Measurements from ENCODE around the gene PSMD8. TPM values are rescaled to one million over a fixed set of nuclear protein-coding genes. Genes with fewer than 3 reads are reported as not detected.
"Not testable (repeated sequence)": the region's sequence is repeated elsewhere in the genome, so short reads cannot be mapped to it uniquely, and the experiment has no call there.

Gene PSMD8
- total RNA-seq, 2 donors from 2014 or later, result 189 to 203 TPM

DNA sequence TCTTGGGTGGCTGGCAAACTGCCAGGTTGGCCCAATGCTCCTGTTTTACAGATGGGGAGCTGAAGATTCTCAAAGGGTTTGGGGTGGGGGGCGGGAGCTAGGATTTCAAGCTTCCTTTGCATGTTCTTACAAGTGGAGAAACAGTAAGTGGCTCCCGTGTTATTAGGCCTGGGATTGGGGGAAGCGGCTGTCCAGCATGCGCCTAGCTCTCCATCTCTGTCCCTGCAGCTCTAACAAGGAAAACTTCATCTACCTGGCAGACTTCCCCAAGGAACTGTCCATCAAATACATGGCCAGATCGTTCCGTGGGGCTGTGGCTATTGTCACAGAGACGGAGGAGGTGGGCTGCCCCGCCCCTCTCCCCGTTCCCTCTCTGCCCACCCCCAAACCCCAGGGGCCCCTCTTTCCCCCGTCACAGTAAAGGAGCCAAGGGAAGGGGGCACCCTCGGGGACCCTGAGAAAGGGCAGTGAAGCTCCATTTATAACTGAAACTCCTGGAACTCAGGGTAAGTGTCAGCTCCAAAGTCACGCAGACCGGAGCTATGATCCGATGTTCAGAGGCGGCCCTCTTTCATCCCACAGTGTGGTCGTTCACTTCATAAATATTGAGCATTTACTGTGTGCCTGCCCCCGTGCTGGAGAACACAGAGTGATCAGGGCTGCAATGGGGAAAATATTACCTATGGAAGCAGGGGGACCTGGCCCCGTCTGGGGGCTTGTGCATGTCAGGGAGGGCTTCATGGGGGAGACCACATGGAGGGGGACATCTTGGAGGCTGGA lies 14.9 kb upstream of the PSMD8 start:
- no peak overlapping the region for H3K27ac Mint-ChIP-seq
- H3K36me3 Mint-ChIP-seq, result no peaks in the 10 kb centered on the region
- DNase-seq (ENCODE audit: low spot score in 2 of 2), result no peak

GRCh38 chr19:38360351-38360750 lies 14.0 kb upstream of the PSMD8 start:
- Mint-ChIP-seq H3K36me3 (no peaks in the 10 kb centered on the region), H3K27ac (no peak overlapping the region), H3K9me3 (no peaks in the 10 kb centered on the region)
- DNase-seq (ENCODE audit: low spot score in 2 of 2) (no peak), ATAC-seq (no peak)

More for the DNA sequence above, 14.9 kb upstream of the PSMD8 start:
- H3K9me3 Mint-ChIP-seq, result no peaks in the 10 kb centered on the region
- ATAC-seq, result no peak

- DNase-seq (ENCODE audit: low spot score in 2 of 2), result no peak
- Mint-ChIP-seq H3K9me3 (no peaks in the 10 kb centered on the region), H3K36me3 (no peaks in the 10 kb centered on the region), H3K27ac (no peak overlapping the region)
- no peak for ATAC-seq
Measured at GRCh38 chr19:38360839-38361631, 13.3 kb upstream of the PSMD8 start.

DNA sequence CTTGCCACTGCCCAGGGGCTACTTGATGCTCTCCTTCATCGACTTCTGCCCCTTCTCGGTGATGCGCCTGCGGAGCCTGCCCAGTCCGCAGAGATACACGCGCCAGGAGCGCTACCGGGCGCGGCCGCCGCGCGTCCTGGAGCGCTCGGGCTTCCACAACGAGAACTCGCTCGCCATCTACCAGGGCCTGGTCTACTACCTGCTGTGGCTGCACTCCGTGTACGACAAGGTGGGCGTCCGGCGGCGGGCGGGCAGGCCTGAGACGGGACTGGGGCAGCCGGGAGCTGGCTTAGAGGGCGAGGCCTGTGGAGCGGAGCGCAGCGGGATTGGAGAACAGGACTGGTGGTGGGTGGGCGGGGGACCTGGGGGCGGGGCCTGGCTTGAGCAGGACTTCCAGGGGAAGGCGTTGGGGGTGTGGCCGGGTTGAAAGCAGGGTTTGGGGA lies 12.7 kb upstream of the PSMD8 start:
- H3K27ac Mint-ChIP-seq, result no peak overlapping the region

GRCh38 chr19:38362076-38362945 lies 12.1 kb upstream of the PSMD8 start:
- Mint-ChIP-seq H3K27ac (peak overlapping the region in 1 of 2 donors; percentile 77), H3K9me3 (no peaks in the 10 kb centered on the region), H3K36me3 (no peaks in the 10 kb centered on the region)
- peak; percentile 71 to 82 for ATAC-seq
- DNase-seq (ENCODE audit: low spot score in 2 of 2), result peak; percentile 64 to 90

More for the DNA sequence above, 12.7 kb upstream of the PSMD8 start:
- ATAC-seq (peak; percentile 76 to 82), DNase-seq (ENCODE audit: low spot score in 2 of 2) (peak; percentile 63 to 78)
- H3K9me3 Mint-ChIP-seq, result no peaks in the 10 kb centered on the region
- no peaks in the 10 kb centered on the region for H3K36me3 Mint-ChIP-seq

DNA sequence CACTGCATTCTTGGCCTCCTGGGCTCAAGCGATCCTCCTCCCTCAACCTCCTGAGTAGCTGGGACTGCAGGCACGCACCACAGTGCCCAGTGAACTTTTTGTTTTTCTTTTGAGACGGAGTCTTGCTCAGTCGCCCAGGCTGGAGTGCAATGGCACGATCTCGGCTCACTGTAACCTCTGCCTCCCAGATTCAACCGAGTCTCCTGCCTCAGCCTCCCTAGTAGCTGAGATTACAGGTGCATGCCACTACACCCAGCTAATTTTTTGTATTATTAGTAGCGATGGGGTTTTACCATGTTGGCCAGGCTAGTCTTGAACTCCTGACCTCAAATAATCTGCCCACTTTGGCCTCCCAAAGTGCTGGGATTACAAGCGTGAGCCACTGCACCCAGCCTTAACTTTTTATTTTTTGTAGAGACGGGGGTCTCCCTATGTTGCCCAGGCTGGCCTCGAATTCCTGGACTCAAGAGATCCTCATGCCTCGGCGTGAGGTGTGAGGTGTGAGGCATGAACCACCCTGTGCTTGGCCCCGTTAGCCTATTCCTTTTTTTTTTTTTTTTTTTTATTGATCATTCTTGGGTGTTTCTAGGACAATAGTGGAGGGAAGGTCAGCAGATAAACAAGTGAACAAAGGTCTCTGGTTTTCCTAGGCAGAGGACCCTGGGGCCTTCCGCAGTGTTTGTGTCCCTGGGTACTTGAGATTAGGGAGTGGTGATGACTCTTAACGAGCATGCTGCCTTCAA lies 11.3 kb upstream of the PSMD8 start:
- H3K36me3 Mint-ChIP-seq; H3K9me3 Mint-ChIP-seq; ATAC-seq; H3K27ac Mint-ChIP-seq; DNase-seq (ENCODE audit: low spot score in 2 of 2): not testable (repeated sequence)

DNA sequence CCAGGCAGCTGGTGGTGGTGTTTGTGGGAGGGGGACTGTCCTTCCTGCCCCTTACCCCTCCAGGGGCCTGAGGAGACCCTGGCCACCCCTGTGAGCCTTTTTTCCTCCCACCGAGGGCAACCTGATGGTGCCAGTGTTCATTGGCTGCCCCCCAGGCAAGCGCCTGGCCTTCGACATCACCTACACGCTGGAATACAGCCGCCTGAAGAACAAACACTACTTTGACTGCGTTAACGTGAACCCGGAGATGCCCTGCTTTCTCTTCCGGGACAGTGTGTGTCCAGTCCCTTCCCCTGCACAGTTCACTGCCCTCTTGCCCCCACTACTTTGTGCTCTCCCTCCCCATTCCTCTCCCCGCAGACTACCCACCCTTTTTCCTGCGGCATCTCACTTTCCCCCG lies 7.3 kb upstream of the PSMD8 start:
- DNase-seq (ENCODE audit: low spot score in 2 of 2) (no peak), ATAC-seq (no peak)
- H3K27ac Mint-ChIP-seq, result no peak overlapping the region
- H3K36me3 Mint-ChIP-seq, result no peaks in the 10 kb centered on the region
- H3K9me3 Mint-ChIP-seq, result no peaks in the 10 kb centered on the region

- ATAC-seq, result no peak
- Mint-ChIP-seq H3K9me3 (no peaks in the 10 kb centered on the region), H3K36me3 (peaks cover 2% of the 10 kb centered on the region in 2 donors), H3K27ac (no peak overlapping the region)
- DNase-seq (ENCODE audit: low spot score in 2 of 2), result no peak
Measured at GRCh38 chr19:38369584-38369983, 4.8 kb upstream of the PSMD8 start.

DNA sequence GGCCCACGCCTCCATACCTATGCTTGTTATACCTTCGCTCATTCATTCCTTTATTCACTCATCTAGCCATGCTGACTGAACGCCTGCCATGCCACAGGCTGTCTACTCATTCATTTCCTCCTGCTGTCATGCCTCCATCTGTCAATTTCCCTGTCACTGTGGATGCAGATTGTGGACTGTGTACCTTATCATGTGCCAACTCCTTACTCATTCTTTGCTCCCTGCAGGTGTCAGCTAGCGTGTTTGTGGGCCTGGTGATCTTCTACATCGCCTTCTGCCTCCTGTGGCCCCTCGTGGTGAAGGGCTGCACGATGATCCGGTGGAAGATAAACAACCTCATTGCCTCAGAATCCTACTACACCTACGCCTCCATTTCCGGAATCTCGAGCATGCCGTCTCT lies 4.1 kb upstream of the PSMD8 start:
- Mint-ChIP-seq H3K9me3 (no peaks in the 10 kb centered on the region), H3K27ac (no peak overlapping the region), H3K36me3 (peaks cover 9% of the 10 kb centered on the region in 2 donors)
- DNase-seq (ENCODE audit: low spot score in 2 of 2), result no peak
- ATAC-seq, result no peak

GRCh38 chr19:38371081-38371480 lies 3.3 kb upstream of the PSMD8 start:
- no peaks in the 10 kb centered on the region for H3K9me3 Mint-ChIP-seq
- peaks cover 15% of the 10 kb centered on the region in 2 donors for H3K36me3 Mint-ChIP-seq
- H3K27ac Mint-ChIP-seq, result no peak overlapping the region
- ATAC-seq (no peak), DNase-seq (ENCODE audit: low spot score in 2 of 2) (no peak)

GRCh38 chr19:38373907-38374331 lies 452 bp upstream of the PSMD8 start:
- peak overlapping the region; percentile 90 to 99 for H3K27ac Mint-ChIP-seq
- peaks cover 24 to 25% of the 10 kb centered on the region in 2 donors for H3K36me3 Mint-ChIP-seq
- ATAC-seq (no peak), DNase-seq (ENCODE audit: low spot score in 2 of 2) (no peak)
- H3K9me3 Mint-ChIP-seq, result no peaks in the 10 kb centered on the region

DNA sequence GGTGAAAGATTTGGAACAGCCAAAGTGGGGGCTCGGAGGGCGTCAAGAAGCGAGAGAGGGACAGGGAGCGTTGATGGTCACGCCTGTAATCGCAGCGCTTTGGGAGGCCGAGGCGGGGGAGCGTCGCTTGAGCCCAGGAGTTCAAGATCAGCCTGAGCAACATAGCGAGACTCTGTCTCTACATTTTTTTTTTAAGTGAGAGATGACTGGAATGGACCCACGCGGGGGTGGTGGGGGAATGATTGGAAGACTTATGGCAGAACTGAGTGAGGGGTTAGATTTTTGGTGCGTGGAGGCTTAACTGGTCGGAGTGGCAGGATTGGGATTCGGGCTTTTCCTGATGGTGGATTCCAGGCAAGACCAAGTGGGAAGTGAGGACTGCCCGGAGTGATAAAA lies 725 bp downstream of the PSMD8 start:
- Mint-ChIP-seq H3K27ac (peak overlapping the region; percentile 99 to 100), H3K9me3 (no peaks in the 10 kb centered on the region), H3K36me3 (peaks cover 33 to 34% of the 10 kb centered on the region in 2 donors)
- DNase-seq (ENCODE audit: low spot score in 2 of 2) (no peak), ATAC-seq (peak in 1 of 2 donors; percentile 3)

- ATAC-seq, result no peak
- peak overlapping the region; percentile 99 to 100 for H3K27ac Mint-ChIP-seq
- DNase-seq (ENCODE audit: low spot score in 2 of 2), result no peak
- no peaks in the 10 kb centered on the region for H3K9me3 Mint-ChIP-seq
- peaks cover 38 to 39% of the 10 kb centered on the region in 2 donors for H3K36me3 Mint-ChIP-seq
Measured at GRCh38 chr19:38375748-38376147, 1.4 kb downstream of the PSMD8 start.

DNA sequence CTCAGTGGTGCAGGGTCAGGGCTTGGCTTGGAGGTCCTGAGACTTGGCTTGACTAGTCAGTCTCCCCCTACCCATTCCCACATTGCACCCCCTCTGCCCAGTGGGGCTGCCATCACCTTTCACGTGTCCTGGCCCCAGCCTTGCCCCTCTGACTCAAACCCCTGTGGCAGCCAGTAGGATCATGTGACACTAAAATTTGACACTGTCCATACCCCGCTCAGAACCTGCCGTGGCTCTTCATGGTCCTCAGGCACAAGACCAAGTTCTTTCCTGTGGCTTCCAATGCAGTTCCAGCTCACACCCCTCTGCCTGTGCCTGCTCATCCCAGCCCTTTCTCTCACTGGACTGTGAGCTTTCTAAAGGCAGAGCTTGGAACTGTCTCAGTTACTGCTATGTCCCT lies 2.2 kb downstream of the PSMD8 start:
- DNase-seq (ENCODE audit: low spot score in 2 of 2) (no peak), ATAC-seq (no peak)
- Mint-ChIP-seq H3K36me3 (peaks cover 41 to 47% of the 10 kb centered on the region in 2 donors), H3K27ac (peak overlapping the region in 1 of 2 donors; percentile 81), H3K9me3 (no peaks in the 10 kb centered on the region)

DNA sequence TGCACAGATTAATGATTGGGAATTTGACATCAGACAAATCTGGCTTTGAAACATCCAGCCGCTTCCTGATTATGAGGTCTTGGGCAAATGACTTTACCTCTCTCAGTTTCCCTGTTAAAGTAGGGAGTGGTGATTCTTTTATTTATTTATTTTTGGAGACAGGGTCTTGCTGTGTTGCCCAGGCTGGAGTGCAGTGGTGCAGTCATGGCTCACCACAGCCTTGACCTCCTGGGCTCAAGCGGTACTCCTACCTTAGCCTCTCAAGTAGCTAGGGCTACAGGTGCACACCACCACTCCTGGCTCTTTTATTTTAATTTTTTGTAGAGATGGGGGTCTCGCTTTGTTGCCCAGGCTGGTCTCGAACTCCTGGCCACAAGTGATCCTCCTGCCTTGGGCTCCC lies 2.7 kb downstream of the PSMD8 start:
- ATAC-seq (no peak), DNase-seq (ENCODE audit: low spot score in 2 of 2) (no peak)
- H3K27ac Mint-ChIP-seq, result no peak overlapping the region
- peaks cover 44 to 52% of the 10 kb centered on the region in 2 donors for H3K36me3 Mint-ChIP-seq
- no peaks in the 10 kb centered on the region for H3K9me3 Mint-ChIP-seq

DNA sequence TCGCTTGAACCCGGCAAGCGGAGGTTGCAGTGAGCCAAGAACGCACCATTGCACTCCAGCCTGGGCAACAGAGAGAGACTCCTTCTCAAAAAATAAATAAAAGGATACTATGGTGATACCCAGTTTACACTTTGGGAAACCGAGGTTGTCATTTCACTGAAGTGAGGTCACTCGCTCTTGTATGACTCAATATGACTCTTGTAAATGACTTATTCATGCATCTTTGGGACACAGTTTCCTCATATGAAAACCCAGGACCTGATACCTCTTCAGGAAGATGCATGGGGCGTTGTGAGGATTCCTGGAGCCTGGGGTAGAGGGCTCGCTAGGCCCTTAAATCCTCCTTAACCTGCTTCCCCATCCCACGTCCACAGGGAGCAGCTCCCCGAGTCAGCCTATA lies 4.5 kb downstream of the PSMD8 start:
- ATAC-seq (no peak), DNase-seq (ENCODE audit: low spot score in 2 of 2) (no peak)
- Mint-ChIP-seq H3K27ac (peak overlapping the region in 1 of 2 donors; percentile 36), H3K36me3 (peaks cover 56 to 67% of the 10 kb centered on the region in 2 donors), H3K9me3 (no peaks in the 10 kb centered on the region)

Measured in activated naive CD4-positive, alpha-beta T cell treated with anti-CD3 and anti-CD28 coated beads, Interleukin-2, amount 50 U/mL, for 72 hours (primary cell).